Adrenal gland (tissue), 12 donors: ENCODE measurements around the gene EPC2. TPM values are rescaled to one million over a fixed set of nuclear protein-coding genes. Genes with fewer than 3 reads are reported as not detected.

Source experiments
- DNase-seq, 7 donors: peaks; one replicate each; pipeline ENCODE4 v3.0.0-alpha.2; 2019 to 2020
- H3K27ac ChIP-seq, 5 donors: fragments of 200-600 bp; sonication (generic) in 4 of 5; 1 replicate in 3 of 5; 2 replicates in 2 of 5; pipeline versions ENCODE4 v1.5.1 to v1.8.0; 2016 to 2020; ENCODE audit warnings: mild to moderate bottlenecking in 1 of 5
- H3K27me3 ChIP-seq: fragments of 200-600 bp; 2 replicates; pipeline ENCODE4 v1.8.0; 2021
- H3K36me3 ChIP-seq, 2 donors: fragments of 200-600 bp; replicated peaks in 1 of 2; 1 replicate in 1 of 2; 2 replicates in 1 of 2; pipeline versions ENCODE4 v1.5.1 to v1.8.0; 2018 to 2022
- H3K4me1 ChIP-seq, 2 donors: fragments of 200-600 bp; replicated peaks in 1 of 2; 1 replicate in 1 of 2; 2 replicates in 1 of 2; pipeline versions ENCODE4 v1.5.1 to v1.8.0; 2018 to 2021
- H3K4me3 ChIP-seq, 4 donors: fragments of 200-600 bp; sonication (generic) in 3 of 4; one replicate each; pipeline ENCODE4 v1.5.1; 2016 to 2018
- H3K9me3 ChIP-seq, 3 donors: fragments of 200-600 bp; sonication (generic) in 1 of 3; replicated peaks in 1 of 3; 1 replicate in 2 of 3; 2 replicates in 1 of 3; pipeline versions ENCODE4 v1.5.1 to v1.8.0; 2016 to 2021
- CTCF ChIP-seq, 6 experiments: fragments of 450-650 bp in 4 of 6; fragments of 200-600 bp in 2 of 6; sonication (generic) in 1 of 6; IDR thresholded peaks; 1 replicate in 5 of 6; 2 replicates in 1 of 6; pipeline versions ENCODE4 v1.5.1 to v1.8.0; 2016 to 2021; ENCODE audit warnings: antibody characterized with exemption in 6 of 6, mild to moderate bottlenecking in 2 of 6, moderate library complexity in 1 of 6
- POLR2A ChIP-seq, 2 donors: fragments of 450-650 bp; IDR thresholded peaks; one replicate each; pipeline ENCODE4 v1.6.1; 2017; ENCODE audit warnings: antibody characterized with exemption in 2 of 2, mild to moderate bottlenecking in 2 of 2, moderate library complexity in 1 of 2
- WGBS, 4 donors: extraction: QIAGEN DNeasy Blood & Tissue Kit in 2 of 4; methylation state at CpG; one replicate each; pipeline versions ENCODE4 v1.1.5 to v1.1.7; 2013 to 2017; 5-methylcytosine and 5-hydroxymethylcytosine counted together
- intact Hi-C, 2 donors: fragments of 100-400 bp; cut with DNase I; formaldehyde crosslinking; loops; one replicate each; pipeline versions ENCODE4 v1.14.1 to v1.15.0; 2022 to 2023
- polyA plus RNA-seq, 3 donors: library from polyadenylated mRNA; stranded (reverse); fragments of 200-250 nt in 2 of 3; fragments of 350-450 nt in 1 of 3; fragmentation: Illumina TruSeq in 1 of 3; extraction: RNeasy Lipid Tissue Mini Kit (QIAGEN cat#74804) in 1 of 3; gene quantifications; one replicate each; pipeline ENCODE4 v1.2.3, GENCODE V29; 2013 to 2014
- total RNA-seq, 9 donors: library from RNA; depleted of rRNA in 4 of 9; stranded (reverse); fragments of >200 nt in 4 of 9; fragments of 120-200 nt in 1 of 9; fragmentation: NEBNext Ultra II Directional in 1 of 9; extraction: Animal tissue kit (Norgen Biotek cat#: 25700) in 1 of 9; gene quantifications; one replicate each; pipeline versions ENCODE4 v1.1.0 to v1.2.4, GENCODE V29; 2013 to 2023
- donor health status: healthy with polysubstance abuse.
- donor health status: Bipolar disorder and iron deficiency.
- donor health status: DM: yes; HTN: yes; CAD: no.
- donor health status: DM: no; HTN: no; CAD: no.
- donor health status: DM: no; HTN: no; CAD: no.
- donor health status: DM: yes; HTN: yes; CAD: no.

The EPC2 gene
- total and polyA plus RNA-seq, 12 donors = 8.0 to 57.4 (median 27.8) TPM

- H3K9me3 ChIP-seq = no peaks in the 10 kb centered on the region
- intact Hi-C loops = no loop called here
- no peaks in the 10 kb centered on the region for H3K27me3 ChIP-seq
- TF ChIP-seq POLR2A (IDR thresholded peaks at IDR 0.05) (no peak), CTCF (IDR thresholded peaks at IDR 0.05) (no peak)
- H3K27ac ChIP-seq = no peak overlapping the region
- 76 to 84% (median 81%) methylated on average over 3 of the region's 3 CpGs for WGBS, 4 donors
- DNase-seq = no peak
- H3K4me1 ChIP-seq = no peaks in the 10 kb centered on the region
- H3K36me3 ChIP-seq = no peaks in the 10 kb centered on the region
- H3K4me3 ChIP-seq = no peak overlapping the region
Observed at GRCh38 chr2:148622366-148622765, 22.2 kb upstream of the EPC2 start.

GRCh38 chr2:148623086-148623485 is 21.5 kb upstream of the EPC2 start:
- H3K36me3 ChIP-seq = no peaks in the 10 kb centered on the region
- intact Hi-C loops = no loop called here
- H3K27ac ChIP-seq = no peak overlapping the region

GRCh38 chr2:148627224-148627623 is 17.3 kb upstream of the EPC2 start:
- intact Hi-C loops = no loop called here
- no peak overlapping the region for H3K4me3 ChIP-seq
- no peaks in the 10 kb centered on the region for H3K4me1 ChIP-seq
- DNase-seq = no peak
- no peak overlapping the region for H3K27ac ChIP-seq
- H3K36me3 ChIP-seq = no peaks in the 10 kb centered on the region
- no peaks in the 10 kb centered on the region for H3K27me3 ChIP-seq
- TF ChIP-seq POLR2A (IDR thresholded peaks at IDR 0.05) (no peak), CTCF (IDR thresholded peaks at IDR 0.05) (no peak)
- H3K9me3 ChIP-seq = no peaks in the 10 kb centered on the region

More at GRCh38 chr2:148623086-148623485, 21.5 kb upstream of the EPC2 start:
- Histone ChIP-seq H3K4me3 (no peak overlapping the region), H3K27me3 (no peaks in the 10 kb centered on the region), H3K4me1 (no peaks in the 10 kb centered on the region), H3K9me3 (no peaks in the 10 kb centered on the region)
- no peak for DNase-seq
- TF ChIP-seq POLR2A (IDR thresholded peaks at IDR 0.05) (no peak), CTCF (IDR thresholded peaks at IDR 0.05) (no peak)

GRCh38 chr2:148634749-148635148 is 9.8 kb upstream of the EPC2 start:
- Histone ChIP-seq H3K4me3 (no peak overlapping the region), H3K9me3 (no peaks in the 10 kb centered on the region), H3K4me1 (no peaks in the 10 kb centered on the region), H3K36me3 (no peaks in the 10 kb centered on the region), H3K27me3 (no peaks in the 10 kb centered on the region), H3K27ac (no peak overlapping the region)
- intact Hi-C loops = loop anchor here in 1 of 2 donors (10.0 kb wide), 1 partner anchor 360 kb away; no protein-coding TSS in a partner anchor
- WGBS, 4 donors = 73 to 94% (median 93%) methylated on average over 2 of the region's 2 CpGs
- no peak for TF ChIP-seq CTCF (IDR thresholded peaks at IDR 0.05)
- no peak for TF ChIP-seq POLR2A (IDR thresholded peaks at IDR 0.05)
- DNase-seq = no peak
